Fibroblast of the aortic adventitia (primary cell): ENCODE measurements around the gene KLHL21. TPM values are rescaled to one million over a fixed set of nuclear protein-coding genes. Genes with fewer than 3 reads are reported as not detected.

Source experiments
- DNase-seq: peaks from one replicate; pipeline ENCODE4 v3.0.0-alpha.2; 2010; ENCODE audit warnings: low read depth
- H3K4me3 ChIP-seq: 2 replicates; pipeline ENCODE4 v1.5.1; 2011; ENCODE audit warnings: low read depth, mild to moderate bottlenecking, control low read depth, low read length, moderate library complexity
- total RNA-seq: library from RNA; depleted of rRNA; stranded (reverse); fragments of >200 nt; gene quantifications from 2 replicates; pipeline ENCODE4 v1.2.3, GENCODE V29; 2012; ENCODE audit warnings: low replicate concordance
- TF ChIP-seq, protein P1 (sequence below): IDR thresholded peaks from 2 replicates; pipeline ENCODE4 v1.5.1; 2011; ENCODE audit warnings: mild to moderate bottlenecking, low read length, control low read depth, inconsistent platforms; ENCODE audit not compliant: insufficient read depth

The KLHL21 gene
- total RNA-seq, 1 donor, result 40.8 TPM

DNA sequence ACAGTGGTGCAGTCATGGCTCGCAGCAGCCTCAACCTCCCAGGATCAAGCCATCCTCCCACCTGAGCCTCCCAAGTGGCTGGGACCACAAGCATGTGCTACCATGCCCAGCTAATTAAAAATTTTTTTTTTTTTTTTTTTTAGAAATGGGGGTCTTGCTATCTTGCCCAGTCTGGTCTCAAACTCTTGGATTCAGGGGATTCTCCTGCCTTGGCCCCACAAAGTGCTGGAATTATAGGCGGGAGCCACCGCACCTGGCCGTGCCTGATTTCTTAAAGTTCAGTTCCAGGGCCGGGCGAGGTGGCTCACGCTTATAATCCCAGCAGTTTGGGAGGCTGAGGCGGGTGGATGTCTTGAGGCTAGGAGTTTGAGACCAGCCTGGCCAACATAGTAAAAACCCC, 28.4 kb upstream of the KLHL21 start:
- no peak overlapping the region for H3K4me3 ChIP-seq
- DNase-seq, result no peak
- TF ChIP-seq, protein P1, sequence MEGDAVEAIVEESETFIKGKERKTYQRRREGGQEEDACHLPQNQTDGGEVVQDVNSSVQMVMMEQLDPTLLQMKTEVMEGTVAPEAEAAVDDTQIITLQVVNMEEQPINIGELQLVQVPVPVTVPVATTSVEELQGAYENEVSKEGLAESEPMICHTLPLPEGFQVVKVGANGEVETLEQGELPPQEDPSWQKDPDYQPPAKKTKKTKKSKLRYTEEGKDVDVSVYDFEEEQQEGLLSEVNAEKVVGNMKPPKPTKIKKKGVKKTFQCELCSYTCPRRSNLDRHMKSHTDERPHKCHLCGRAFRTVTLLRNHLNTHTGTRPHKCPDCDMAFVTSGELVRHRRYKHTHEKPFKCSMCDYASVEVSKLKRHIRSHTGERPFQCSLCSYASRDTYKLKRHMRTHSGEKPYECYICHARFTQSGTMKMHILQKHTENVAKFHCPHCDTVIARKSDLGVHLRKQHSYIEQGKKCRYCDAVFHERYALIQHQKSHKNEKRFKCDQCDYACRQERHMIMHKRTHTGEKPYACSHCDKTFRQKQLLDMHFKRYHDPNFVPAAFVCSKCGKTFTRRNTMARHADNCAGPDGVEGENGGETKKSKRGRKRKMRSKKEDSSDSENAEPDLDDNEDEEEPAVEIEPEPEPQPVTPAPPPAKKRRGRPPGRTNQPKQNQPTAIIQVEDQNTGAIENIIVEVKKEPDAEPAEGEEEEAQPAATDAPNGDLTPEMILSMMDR, result no peak

DNA sequence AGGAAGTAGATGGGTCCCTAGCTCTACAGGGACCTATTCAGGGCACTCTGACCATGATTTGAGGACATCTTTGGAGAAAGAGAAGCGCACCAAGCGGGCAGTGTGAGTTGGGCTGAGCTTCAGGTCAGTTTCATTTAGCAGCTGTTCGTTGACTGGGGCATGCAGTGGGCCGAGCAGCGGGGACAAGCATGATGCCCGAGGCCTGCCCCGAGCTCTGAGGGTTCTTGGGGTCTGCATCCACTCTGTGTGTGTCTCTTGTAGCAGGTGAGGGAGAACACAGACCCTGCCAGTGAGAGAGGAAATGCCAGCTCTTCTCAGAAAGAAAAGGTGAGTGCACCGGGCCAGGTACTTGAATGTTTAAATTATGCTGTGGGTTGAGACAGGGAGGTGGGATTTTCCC, 27.4 kb upstream of the KLHL21 start:
- TF ChIP-seq, protein P1, result no peak
- no peak for DNase-seq
- H3K4me3 ChIP-seq, result no peak overlapping the region

DNA sequence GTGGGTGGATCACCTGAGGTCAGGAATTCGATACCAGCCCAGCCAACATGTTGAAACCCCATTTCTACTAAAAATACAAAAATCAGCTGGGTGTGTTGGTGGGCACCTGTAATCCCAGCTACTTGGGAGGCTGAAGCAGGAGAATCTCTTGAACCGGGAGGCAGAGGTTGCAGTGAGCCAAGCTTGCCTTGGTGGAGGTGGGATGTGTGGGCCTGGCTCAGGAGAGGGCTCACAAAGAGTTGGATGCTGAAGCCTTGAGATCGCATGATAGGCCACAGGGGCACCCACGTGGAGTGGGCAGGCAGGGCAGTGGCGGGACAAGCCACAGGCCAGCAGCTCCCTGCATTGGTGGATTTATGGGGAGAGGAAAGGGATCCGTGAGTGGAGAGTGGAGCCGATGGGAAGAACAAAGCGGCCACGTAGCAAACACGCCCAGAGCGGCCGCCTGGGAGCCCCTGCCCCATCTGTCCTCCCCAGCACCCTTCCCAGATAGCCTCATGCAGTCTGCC, 26.4 kb upstream of the KLHL21 start:
- DNase-seq, result no peak
- TF ChIP-seq, protein P1, result no peak
- no peak overlapping the region for H3K4me3 ChIP-seq

DNA sequence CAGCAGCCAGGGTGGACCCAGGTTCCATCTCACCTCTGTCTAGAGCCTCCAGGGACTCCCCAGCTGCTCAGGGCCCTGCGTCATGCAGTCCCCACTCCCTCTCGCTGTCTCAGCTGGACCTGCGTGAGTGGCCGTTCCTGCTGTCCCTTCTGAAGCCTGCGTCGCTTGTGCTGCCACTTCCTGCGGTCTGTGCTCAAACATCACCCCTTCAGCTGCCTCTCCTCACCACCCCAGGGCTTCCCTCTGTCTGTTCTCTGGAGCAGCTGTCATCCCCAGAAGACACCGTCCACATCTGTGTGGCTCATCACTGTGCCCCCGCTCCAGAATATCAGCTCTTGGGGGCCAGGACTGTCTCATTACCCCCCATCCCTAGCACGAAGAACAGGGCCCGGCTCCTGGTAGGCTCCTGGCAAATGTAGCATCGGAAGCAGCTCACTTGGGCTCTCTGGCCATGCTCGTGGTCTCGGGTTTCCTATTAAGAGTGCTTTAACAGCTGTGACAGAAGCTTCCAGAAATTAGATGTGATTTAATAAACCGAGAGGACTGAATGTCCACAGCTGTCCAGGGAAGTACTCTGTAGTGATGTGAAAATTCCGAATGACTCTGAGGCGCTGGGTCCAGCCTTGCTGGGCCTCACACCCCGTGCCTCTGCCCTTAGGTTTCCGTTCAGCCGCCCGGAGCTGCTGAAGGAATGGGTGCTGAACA, 25.3 kb upstream of the KLHL21 start:
- no peak for DNase-seq
- TF ChIP-seq, protein P1, result no peak
- H3K4me3 ChIP-seq, result no peak overlapping the region

DNA sequence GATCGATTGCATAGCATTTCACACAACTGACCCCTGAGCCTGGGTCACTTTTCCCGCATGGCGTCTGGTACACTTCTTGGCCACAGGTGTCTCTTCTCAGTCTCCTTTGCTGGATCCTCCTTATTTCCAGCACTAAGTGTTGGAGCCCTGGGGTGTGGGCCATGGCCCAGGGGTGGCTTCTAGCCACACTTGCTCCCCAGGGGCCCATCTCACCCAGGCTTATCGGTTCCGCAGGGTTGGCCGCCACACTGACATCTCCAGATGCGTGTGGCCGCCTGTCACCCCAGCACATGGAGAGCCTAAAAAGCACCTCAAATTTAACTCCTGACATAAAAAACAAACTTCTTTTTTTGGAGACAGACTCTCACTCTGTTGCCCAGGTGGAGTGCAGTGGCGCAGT, 24.4 kb upstream of the KLHL21 start:
- DNase-seq, result no peak
- no peak overlapping the region for H3K4me3 ChIP-seq
- TF ChIP-seq, protein P1, result no peak

DNA sequence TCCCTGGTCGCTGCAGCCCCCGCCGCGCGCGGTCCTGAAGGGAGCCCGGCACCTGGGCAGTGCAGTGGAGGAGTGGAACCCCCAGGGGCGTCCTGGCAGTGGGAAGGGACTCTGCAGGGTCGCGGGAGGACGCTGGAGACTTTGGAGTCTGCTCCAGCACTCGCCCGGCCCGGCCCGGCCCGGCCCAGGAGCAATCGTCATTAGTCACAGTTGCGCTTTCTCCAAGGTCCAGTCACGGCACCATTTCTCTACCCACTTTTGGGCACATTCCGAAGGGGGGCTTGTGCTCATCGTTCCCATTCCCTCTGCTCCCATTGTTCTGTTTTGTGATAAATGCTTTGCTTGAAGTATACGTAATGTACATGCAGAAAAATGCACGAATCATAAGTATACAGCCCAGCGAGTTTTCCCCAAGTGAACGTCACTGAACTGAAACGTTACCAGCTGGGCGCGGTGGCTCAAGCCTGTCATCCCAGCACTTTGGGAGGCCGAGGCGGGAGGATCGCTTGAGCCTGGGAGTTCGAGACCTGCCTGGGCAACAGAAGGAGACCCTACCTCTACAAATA, 23.0 kb upstream of the KLHL21 start:
- TF ChIP-seq, protein P1, result no peak
- peak overlapping the region; percentile 78 for H3K4me3 ChIP-seq
- peak; percentile 78 for DNase-seq
